Measurements from ENCODE around the gene AMDHD1. TPM values are rescaled to one million over a fixed set of nuclear protein-coding genes. Genes with fewer than 3 reads are reported as not detected.

The AMDHD1 gene
- total and polyA plus RNA-seq, 2 of the 8 experiments (the other 6 are each of a cell fraction or from before 2014, with no cell fraction given) = 0.14 TPM; not detected in 1

- H3K27ac ChIP-seq (ENCODE audit: low read depth, low read length) = no peak overlapping the region
- no peaks in the 10 kb centered on the region for H4K20me1 ChIP-seq (replicated peaks in 1 of 2; ENCODE audit: control insufficient read depth in 1 of 2, insufficient read depth in 2 of 2, low read length in 2 of 2)
- no peaks in the 10 kb centered on the region for H3K23me2 ChIP-seq (ENCODE audit: low read depth, low read length)
- no peak overlapping the region for H3K4me2 ChIP-seq (ENCODE audit: insufficient read depth in 1 of 2, low read depth in 2 of 2, low read length in 2 of 2)
- no peak overlapping the region for H3K56ac ChIP-seq (replicated peaks; ENCODE audit: insufficient read length, low read depth, low read length)
- H3K14ac ChIP-seq (ENCODE audit: insufficient read length) = no peak overlapping the region
- H2AFZ ChIP-seq (ENCODE audit: low read length) = no peak overlapping the region
- no peak overlapping the region for H3K4ac ChIP-seq (replicated peaks; ENCODE audit: insufficient read length, low read depth, low read length)
- no peak overlapping the region for H2BK5ac ChIP-seq (ENCODE audit: low read depth, low read length)
- H3K4me1 ChIP-seq (replicated peaks in 1 of 4; ENCODE audit: control insufficient read depth in 3 of 4, insufficient read depth in 4 of 4, low read length in 3 of 4) = peaks cover 0 to 8% (median 4%) of the 10 kb centered on the region in 4 experiments; a peak in 5 of 7 replicates
- H2BK120ac ChIP-seq (replicated peaks; ENCODE audit: low read depth, low read length) = no peak overlapping the region
- FAIRE-seq (no peak), DNase-seq (ENCODE audit: low read depth in 1 of 2, low spot score in 2 of 2) (no peak)
- H3K4me3 ChIP-seq (ENCODE audit: extremely low read depth in 1 of 4, insufficient read depth in 2 of 4, low read depth in 3 of 4, low read length in 4 of 4) = no peak overlapping the region
- no peak overlapping the region for H4K91ac ChIP-seq (replicated peaks; ENCODE audit: insufficient read length, low read length)
- H3K79me2 ChIP-seq (ENCODE audit: control insufficient read depth in 1 of 2, insufficient read depth in 2 of 2, low read length in 2 of 2) = no peaks in the 10 kb centered on the region
- H3K18ac ChIP-seq (ENCODE audit: extremely low read depth, low read length) = no peak overlapping the region
- H3K9me3 ChIP-seq (ENCODE audit: insufficient read depth in 2 of 2, low read depth in 1 of 2, low read length in 1 of 2) = no peaks in the 10 kb centered on the region; a peak in 1 of 4 replicates
- H2BK15ac ChIP-seq (ENCODE audit: low read length) = no peak overlapping the region
- H4K5ac ChIP-seq (ENCODE audit: insufficient read length, low read depth, low read length) = no peak overlapping the region
- no peaks in the 10 kb centered on the region for H3K27me3 ChIP-seq (replicated peaks in 1 of 4; ENCODE audit: control insufficient read depth in 3 of 4, extremely low read depth in 1 of 4, insufficient read depth in 3 of 4, low read length in 3 of 4)
- no peak overlapping the region for H3K9ac ChIP-seq (replicated peaks in 1 of 4; ENCODE audit: extremely low read depth in 1 of 4, low read depth in 3 of 4, low read length in 3 of 4)
- 78% methylated on average over 11 of the region's 11 CpGs; no CpG with 5 or more reads in 1 of the 2 experiments for WGBS, 2 experiments (ENCODE audit: extremely low coverage in 1 of 2, insufficient coverage in 1 of 2, insufficient read length in 1 of 2, insufficient replicate concordance in 2 of 2, low coverage in 1 of 2, low lambda C conversion rate in 2 of 2, missing lambda C conversion rate in 1 of 2)
- ChIA-PET POLR2A (ENCODE audit: partially characterized antibody) (interaction anchor here (1.3 to 1.4 kb wide), 2 partner anchors 9 to 10 kb away, joined by 3 to 4 read pairs; no protein-coding TSS in a partner anchor), CTCF (ENCODE audit: partially characterized antibody) (interaction anchor here (0.6 to 4.7 kb wide), 6 partner anchors 10 to 221 kb away, joined by 3 to 53 read pairs (median 4); no protein-coding TSS in a partner anchor)
- no peaks in the 10 kb centered on the region for H3K36me3 ChIP-seq (ENCODE audit: control insufficient read depth in 2 of 4, insufficient read depth in 4 of 4, low read length in 3 of 4)
- no peaks in the 10 kb centered on the region for H3K79me1 ChIP-seq (ENCODE audit: low read depth, low read length)
- no peak overlapping the region for H2BK12ac ChIP-seq (ENCODE audit: low read depth, low read length)
- no peak overlapping the region for H2BK20ac ChIP-seq (ENCODE audit: low read length)
- H4K8ac ChIP-seq (ENCODE audit: extremely low read depth, insufficient read depth, low read length) = no peak overlapping the region
- no peak overlapping the region for H2AK5ac ChIP-seq (ENCODE audit: low read depth, low read length)
- H3K23ac ChIP-seq (ENCODE audit: insufficient read length) = no peak overlapping the region
- TF ChIP-seq CHD2 (IDR thresholded peaks at IDR 0.05; ENCODE audit: low read length) (no peak), EGR1 (IDR thresholded peaks at IDR 0.05; ENCODE audit: borderline replicate concordance, low read depth, low read length) (no peak), JUN (IDR thresholded peaks at IDR 0.05; ENCODE audit: low read depth, low read length) (no peak), GTF2F1 (IDR thresholded peaks at IDR 0.05; ENCODE audit: borderline replicate concordance, low read depth, low read length) (no peak), CTCF (IDR thresholded peaks at IDR 0.05; ENCODE audit: control extremely low read depth in 1 of 3, insufficient read depth in 1 of 3, low read depth in 1 of 3, low read length in 3 of 3) (no peak), CEBPB (IDR thresholded peaks at IDR 0.05; ENCODE audit: low read depth, low read length) (no peak), HDAC2 (IDR thresholded peaks at IDR 0.05; ENCODE audit: borderline replicate concordance in 1 of 2, low read depth in 2 of 2, low read length in 2 of 2) (no peak), SUZ12 (IDR thresholded peaks at IDR 0.05; ENCODE audit: low read length) (no peak), KDM5A (IDR thresholded peaks at IDR 0.05; ENCODE audit: low read length) (no peak), POLR2AphosphoS5 (IDR thresholded peaks at IDR 0.05; ENCODE audit: low read depth, low read length) (no peak)
Observed at GRCh38 chr12:95988506-95989275, 45.6 kb downstream of the AMDHD1 start.
